ENCODE results near the gene CDKN1C.

CDKN1C gene

DNA sequence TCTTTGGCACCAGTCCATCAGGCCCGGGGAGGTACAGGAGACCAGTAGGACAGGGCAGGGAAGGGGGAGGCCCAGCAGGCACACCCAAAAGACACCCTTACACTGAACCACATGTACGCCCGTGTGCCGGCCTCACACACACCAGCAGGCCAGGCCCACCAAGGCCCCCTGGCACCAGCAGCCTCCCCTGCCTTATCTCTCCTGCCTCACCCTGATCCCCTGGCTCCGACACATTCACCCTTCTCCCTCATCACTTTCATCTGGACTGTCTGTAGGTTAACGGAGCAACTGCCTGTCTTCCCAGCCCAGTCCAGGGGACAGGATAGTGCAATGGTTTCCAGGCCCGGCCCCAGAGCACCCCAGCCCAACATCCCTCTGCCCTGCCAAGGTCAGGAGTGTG is 4.9 kb downstream of the CDKN1C start:
- no peak for DNase-seq (ENCODE audit: low read depth in 1 of 2, low spot score in 1 of 2)
- Histone ChIP-seq H3K27ac (replicated peaks) (no peak overlapping the region), H3K4me3 (replicated peaks; ENCODE audit: insufficient read depth, low read length) (no peak overlapping the region), H3K27me3 (ENCODE audit: insufficient read depth, poor library complexity, severe bottlenecking) (peaks cover 21% of the 10 kb centered on the region)
- no peak for TF ChIP-seq SPI1 (IDR thresholded peaks at IDR 0.05; ENCODE audit: borderline replicate concordance, low read depth)
- TF ChIP-seq, protein P1, sequence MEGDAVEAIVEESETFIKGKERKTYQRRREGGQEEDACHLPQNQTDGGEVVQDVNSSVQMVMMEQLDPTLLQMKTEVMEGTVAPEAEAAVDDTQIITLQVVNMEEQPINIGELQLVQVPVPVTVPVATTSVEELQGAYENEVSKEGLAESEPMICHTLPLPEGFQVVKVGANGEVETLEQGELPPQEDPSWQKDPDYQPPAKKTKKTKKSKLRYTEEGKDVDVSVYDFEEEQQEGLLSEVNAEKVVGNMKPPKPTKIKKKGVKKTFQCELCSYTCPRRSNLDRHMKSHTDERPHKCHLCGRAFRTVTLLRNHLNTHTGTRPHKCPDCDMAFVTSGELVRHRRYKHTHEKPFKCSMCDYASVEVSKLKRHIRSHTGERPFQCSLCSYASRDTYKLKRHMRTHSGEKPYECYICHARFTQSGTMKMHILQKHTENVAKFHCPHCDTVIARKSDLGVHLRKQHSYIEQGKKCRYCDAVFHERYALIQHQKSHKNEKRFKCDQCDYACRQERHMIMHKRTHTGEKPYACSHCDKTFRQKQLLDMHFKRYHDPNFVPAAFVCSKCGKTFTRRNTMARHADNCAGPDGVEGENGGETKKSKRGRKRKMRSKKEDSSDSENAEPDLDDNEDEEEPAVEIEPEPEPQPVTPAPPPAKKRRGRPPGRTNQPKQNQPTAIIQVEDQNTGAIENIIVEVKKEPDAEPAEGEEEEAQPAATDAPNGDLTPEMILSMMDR (IDR thresholded peaks at IDR 0.05; ENCODE audit: insufficient read depth, low read length), result no peak

DNA sequence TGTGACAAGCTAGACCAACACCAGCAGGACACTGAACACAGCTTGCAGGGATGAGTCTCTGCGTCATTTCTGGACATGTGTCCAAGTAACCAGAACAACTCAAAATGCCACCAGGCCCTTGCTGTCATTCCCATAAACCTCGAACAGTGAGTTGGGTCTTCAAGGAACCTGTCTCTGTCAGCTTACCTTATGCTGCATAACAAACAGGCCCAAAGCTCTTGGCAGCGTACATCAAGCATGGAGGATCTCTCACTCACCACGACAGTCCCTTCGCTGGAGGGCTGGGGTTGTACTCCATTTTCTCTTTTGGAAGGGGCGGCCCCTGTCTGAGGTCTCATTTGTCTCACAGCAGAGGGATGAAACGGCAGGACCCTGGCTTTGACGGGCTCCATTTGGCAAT is 6.8 kb downstream of the CDKN1C start:
- TF ChIP-seq, protein P2, sequence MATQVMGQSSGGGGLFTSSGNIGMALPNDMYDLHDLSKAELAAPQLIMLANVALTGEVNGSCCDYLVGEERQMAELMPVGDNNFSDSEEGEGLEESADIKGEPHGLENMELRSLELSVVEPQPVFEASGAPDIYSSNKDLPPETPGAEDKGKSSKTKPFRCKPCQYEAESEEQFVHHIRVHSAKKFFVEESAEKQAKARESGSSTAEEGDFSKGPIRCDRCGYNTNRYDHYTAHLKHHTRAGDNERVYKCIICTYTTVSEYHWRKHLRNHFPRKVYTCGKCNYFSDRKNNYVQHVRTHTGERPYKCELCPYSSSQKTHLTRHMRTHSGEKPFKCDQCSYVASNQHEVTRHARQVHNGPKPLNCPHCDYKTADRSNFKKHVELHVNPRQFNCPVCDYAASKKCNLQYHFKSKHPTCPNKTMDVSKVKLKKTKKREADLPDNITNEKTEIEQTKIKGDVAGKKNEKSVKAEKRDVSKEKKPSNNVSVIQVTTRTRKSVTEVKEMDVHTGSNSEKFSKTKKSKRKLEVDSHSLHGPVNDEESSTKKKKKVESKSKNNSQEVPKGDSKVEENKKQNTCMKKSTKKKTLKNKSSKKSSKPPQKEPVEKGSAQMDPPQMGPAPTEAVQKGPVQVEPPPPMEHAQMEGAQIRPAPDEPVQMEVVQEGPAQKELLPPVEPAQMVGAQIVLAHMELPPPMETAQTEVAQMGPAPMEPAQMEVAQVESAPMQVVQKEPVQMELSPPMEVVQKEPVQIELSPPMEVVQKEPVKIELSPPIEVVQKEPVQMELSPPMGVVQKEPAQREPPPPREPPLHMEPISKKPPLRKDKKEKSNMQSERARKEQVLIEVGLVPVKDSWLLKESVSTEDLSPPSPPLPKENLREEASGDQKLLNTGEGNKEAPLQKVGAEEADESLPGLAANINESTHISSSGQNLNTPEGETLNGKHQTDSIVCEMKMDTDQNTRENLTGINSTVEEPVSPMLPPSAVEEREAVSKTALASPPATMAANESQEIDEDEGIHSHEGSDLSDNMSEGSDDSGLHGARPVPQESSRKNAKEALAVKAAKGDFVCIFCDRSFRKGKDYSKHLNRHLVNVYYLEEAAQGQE (IDR thresholded peaks at IDR 0.05; ENCODE audit: insufficient replicate concordance, low read depth), result no peak
- Histone ChIP-seq H3K27me3 (ENCODE audit: insufficient read depth, poor library complexity, severe bottlenecking) (peaks cover 13% of the 10 kb centered on the region), H3K27ac (replicated peaks) (no peak overlapping the region), H3K4me3 (replicated peaks; ENCODE audit: insufficient read depth, low read length) (no peak overlapping the region)
- no peak for DNase-seq (ENCODE audit: low read depth in 1 of 2, low spot score in 1 of 2)

DNA sequence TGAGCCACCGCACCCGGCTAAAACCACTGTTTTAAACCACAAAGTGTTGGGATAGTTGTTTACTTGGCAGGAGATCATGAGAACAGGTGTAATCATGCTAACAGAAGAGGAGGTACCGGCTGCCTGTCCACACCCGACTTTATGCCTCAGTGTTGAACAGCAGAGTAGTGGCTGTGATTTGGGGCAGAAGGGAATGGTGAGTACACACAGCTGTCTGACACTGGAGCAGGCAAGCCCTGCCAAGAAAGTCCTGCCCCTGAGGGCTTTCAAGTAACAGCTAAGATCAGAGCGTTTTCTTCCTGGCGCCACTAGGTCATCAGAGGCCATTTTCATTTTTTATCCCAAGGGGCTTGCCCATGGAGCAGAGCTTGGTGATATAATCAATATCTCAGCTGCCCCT is 8.1 kb downstream of the CDKN1C start:
- Histone ChIP-seq H3K4me3 (replicated peaks; ENCODE audit: insufficient read depth, low read length) (no peak overlapping the region), H3K27me3 (ENCODE audit: insufficient read depth, poor library complexity, severe bottlenecking) (peaks cover under 1% of the 10 kb centered on the region), H3K27ac (replicated peaks) (no peak overlapping the region)
- no peak for TF ChIP-seq GABPA (IDR thresholded peaks at IDR 0.05; ENCODE audit: low read depth)
- TF ChIP-seq POLR2AphosphoS5 (IDR thresholded peaks at IDR 0.05; ENCODE audit: low read depth), result no peak
- TF ChIP-seq, protein P2 (IDR thresholded peaks at IDR 0.05; ENCODE audit: insufficient replicate concordance, low read depth), result no peak
- TF ChIP-seq, protein P1 (IDR thresholded peaks at IDR 0.05; ENCODE audit: insufficient read depth, low read length), result no peak
- TF ChIP-seq SPI1 (IDR thresholded peaks at IDR 0.05; ENCODE audit: borderline replicate concordance, low read depth), result no peak
- DNase-seq (ENCODE audit: low read depth in 1 of 2, low spot score in 1 of 2), result no peak

DNA sequence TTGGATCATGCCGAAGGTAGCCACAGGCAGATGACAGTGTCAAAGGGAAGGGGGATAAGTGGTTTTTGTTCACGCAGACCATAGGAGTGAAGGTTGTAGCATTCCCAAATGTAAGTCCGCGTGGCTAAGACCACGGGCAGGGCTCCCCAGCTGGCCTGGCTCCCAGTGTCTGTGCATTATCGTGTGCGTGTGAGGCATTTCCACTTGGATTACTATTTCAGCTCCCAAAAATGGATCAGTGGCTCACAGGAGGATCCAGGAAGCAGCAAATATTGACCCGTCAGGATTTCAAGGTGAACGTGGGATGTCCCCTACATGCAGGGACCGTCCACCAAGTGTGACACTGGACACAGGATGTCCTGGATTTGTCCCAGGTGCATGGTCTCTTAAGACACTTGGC is 10.6 kb downstream of the CDKN1C start:
- no peak overlapping the region for H3K27ac ChIP-seq (replicated peaks)
- no peak for DNase-seq (ENCODE audit: low read depth in 1 of 2, low spot score in 1 of 2)
- H3K27me3 ChIP-seq (ENCODE audit: insufficient read depth, poor library complexity, severe bottlenecking), result peaks cover 10% of the 10 kb centered on the region
- TF ChIP-seq POLR2AphosphoS5 (IDR thresholded peaks at IDR 0.05; ENCODE audit: low read depth) (no peak), SPI1 (IDR thresholded peaks at IDR 0.05; ENCODE audit: borderline replicate concordance, low read depth) (no peak), GABPA (IDR thresholded peaks at IDR 0.05; ENCODE audit: low read depth) (no peak)
- TF ChIP-seq, protein P2 (IDR thresholded peaks at IDR 0.05; ENCODE audit: insufficient replicate concordance, low read depth), result no peak
- TF ChIP-seq, protein P1 (IDR thresholded peaks at IDR 0.05; ENCODE audit: insufficient read depth, low read length), result no peak
- H3K4me3 ChIP-seq (replicated peaks; ENCODE audit: insufficient read depth, low read length), result no peak overlapping the region
